SU-DHL-6 (cell line): ENCODE data around the gene HMGCR.

Experiments
- EZH2phosphoT487 ChIP-seq: fragments of 200-600 bp; sonication (generic), shearing (Covaris generic); conservative IDR thresholded peaks from 2 replicates; pipeline ENCODE4 v1.6.1; 2018; ENCODE audit warnings: mild to moderate bottlenecking, antibody characterized with exemption, low read length, moderate library complexity, mixed read lengths
- TF ChIP-seq, protein P1 (sequence below): fragments of 200-600 bp; sonication (generic); IDR thresholded peaks from one replicate; pipeline ENCODE4 v1.5.1; 2017; ENCODE audit warnings: antibody characterized with exemption, mild to moderate bottlenecking, low read length, moderate library complexity; ENCODE audit not compliant: insufficient read depth, poor library complexity, severe bottlenecking

DNA sequence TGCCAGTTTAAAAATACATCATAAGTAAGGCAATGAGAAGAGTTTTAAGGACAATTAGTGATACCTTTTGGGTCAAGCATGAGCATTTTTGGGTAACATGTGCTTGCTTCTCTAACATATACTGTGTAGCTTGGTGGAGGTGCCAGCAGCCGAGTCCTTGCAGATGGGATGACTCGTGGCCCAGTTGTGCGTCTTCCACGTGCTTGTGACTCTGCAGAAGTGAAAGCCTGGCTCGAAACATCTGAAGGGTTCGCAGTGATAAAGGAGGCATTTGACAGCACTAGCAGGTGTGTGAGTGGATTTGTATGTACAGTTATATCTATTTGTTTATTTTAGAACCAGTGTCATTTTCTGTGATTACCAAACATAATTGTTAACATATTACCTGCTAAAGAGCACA is 18.2 kb downstream of the HMGCR start:
- TF ChIP-seq, protein P1, sequence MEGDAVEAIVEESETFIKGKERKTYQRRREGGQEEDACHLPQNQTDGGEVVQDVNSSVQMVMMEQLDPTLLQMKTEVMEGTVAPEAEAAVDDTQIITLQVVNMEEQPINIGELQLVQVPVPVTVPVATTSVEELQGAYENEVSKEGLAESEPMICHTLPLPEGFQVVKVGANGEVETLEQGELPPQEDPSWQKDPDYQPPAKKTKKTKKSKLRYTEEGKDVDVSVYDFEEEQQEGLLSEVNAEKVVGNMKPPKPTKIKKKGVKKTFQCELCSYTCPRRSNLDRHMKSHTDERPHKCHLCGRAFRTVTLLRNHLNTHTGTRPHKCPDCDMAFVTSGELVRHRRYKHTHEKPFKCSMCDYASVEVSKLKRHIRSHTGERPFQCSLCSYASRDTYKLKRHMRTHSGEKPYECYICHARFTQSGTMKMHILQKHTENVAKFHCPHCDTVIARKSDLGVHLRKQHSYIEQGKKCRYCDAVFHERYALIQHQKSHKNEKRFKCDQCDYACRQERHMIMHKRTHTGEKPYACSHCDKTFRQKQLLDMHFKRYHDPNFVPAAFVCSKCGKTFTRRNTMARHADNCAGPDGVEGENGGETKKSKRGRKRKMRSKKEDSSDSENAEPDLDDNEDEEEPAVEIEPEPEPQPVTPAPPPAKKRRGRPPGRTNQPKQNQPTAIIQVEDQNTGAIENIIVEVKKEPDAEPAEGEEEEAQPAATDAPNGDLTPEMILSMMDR: no peak
- TF ChIP-seq EZH2phosphoT487: no peak
